Hepatocyte (in vitro differentiated cells): ENCODE data around the gene ARHGAP5. TPM values are rescaled to one million over a fixed set of nuclear protein-coding genes. Genes with fewer than 3 reads are reported as not detected.

Experiments
- DNase-seq: peaks from one replicate; pipeline ENCODE4 v3.0.0-alpha.2; 2016; ENCODE audit warnings: low spot score
- H2AFZ ChIP-seq: fragments of 200-600 bp; sonication (generic); 2 replicates; pipeline ENCODE4 v1.6.0; 2016; ENCODE audit warnings: antibody characterized with exemption, mild to moderate bottlenecking
- H3K27ac ChIP-seq: fragments of 200-600 bp; sonication (generic); 2 replicates; pipeline ENCODE4 v1.5.1; 2016; ENCODE audit warnings: mild to moderate bottlenecking
- H3K27me3 ChIP-seq: fragments of 200-600 bp; sonication (generic); 2 replicates; pipeline ENCODE4 v1.6.1; 2016
- H3K36me3 ChIP-seq: fragments of 200-600 bp; sonication (generic); replicated peaks from 2 replicates; pipeline ENCODE4 v1.5.1; 2016; ENCODE audit warnings: low read depth; ENCODE audit not compliant: insufficient read depth
- H3K4me1 ChIP-seq: fragments of 200-600 bp; sonication (generic); 2 replicates; pipeline ENCODE4 v1.5.1; 2016; ENCODE audit warnings: mild to moderate bottlenecking, moderate library complexity; ENCODE audit not compliant: insufficient read depth
- H3K4me2 ChIP-seq: fragments of 200-600 bp; sonication (generic); 2 replicates; pipeline ENCODE4 v1.6.0; 2016
- H3K4me3 ChIP-seq: fragments of 200-600 bp; sonication (generic); 2 replicates; pipeline ENCODE4 v1.5.1; 2016; ENCODE audit warnings: mild to moderate bottlenecking
- H3K79me2 ChIP-seq: fragments of 200-600 bp; sonication (generic); 2 replicates; pipeline ENCODE4 v1.6.0; 2017; ENCODE audit warnings: mild to moderate bottlenecking
- H3K9me2 ChIP-seq: fragments of 200-600 bp; sonication (generic); replicated peaks from 2 replicates; pipeline ENCODE4 v1.6.0; 2017; ENCODE audit warnings: mild to moderate bottlenecking; ENCODE audit not compliant: insufficient read depth
- H3K9me3 ChIP-seq: fragments of 200-600 bp; sonication (generic); 2 replicates; pipeline ENCODE4 v1.5.1; 2016; ENCODE audit warnings: low read depth, mild to moderate bottlenecking
- H4K20me1 ChIP-seq: fragments of 200-600 bp; sonication (generic); 2 replicates; pipeline ENCODE4 v1.6.0; 2016; ENCODE audit warnings: mild to moderate bottlenecking; ENCODE audit not compliant: insufficient read depth, poor library complexity, severe bottlenecking
- CTCF ChIP-seq: fragments of 200-600 bp; sonication (generic); IDR thresholded peaks from 2 replicates; pipeline ENCODE4 v1.5.1; 2016; ENCODE audit warnings: antibody characterized with exemption, mild to moderate bottlenecking; ENCODE audit not compliant: poor library complexity
- EZH2 ChIP-seq: fragments of 200-600 bp; sonication (generic); IDR thresholded peaks from 2 replicates; pipeline ENCODE4 v1.6.1; 2016; ENCODE audit warnings: antibody characterized with exemption, mild to moderate bottlenecking, borderline replicate concordance
- EZH2phosphoT487 ChIP-seq: fragments of 200-600 bp; sonication (generic); IDR thresholded peaks from one replicate; pipeline ENCODE4 v1.6.1; 2018; ENCODE audit warnings: antibody characterized with exemption, mild to moderate bottlenecking, low read depth, moderate library complexity; ENCODE audit not compliant: unreplicated experiment, severe bottlenecking
- WGBS: methylation state at CpG from one replicate; pipeline ENCODE4 v1.1.6; 2016; ENCODE audit warnings: low lambda C conversion rate; ENCODE audit errors: missing lambda C conversion rate; 5-methylcytosine and 5-hydroxymethylcytosine counted together
- polyA plus RNA-seq: library from polyadenylated mRNA; unstranded; fragments of >200 nt; fragmentation: Nextera tagmentation; extraction: Ambion mirVana; gene quantifications from 2 replicates; pipeline ENCODE4 v1.2.1, GENCODE V29; 2016
- total RNA-seq: library from RNA; depleted of rRNA; stranded (reverse); fragments of >200 nt; gene quantifications from 2 replicates; pipeline ENCODE4 v1.2.3, GENCODE V29; 2014

ARHGAP5 gene
- total RNA-seq (136 and 144 TPM in 2 replicates), polyA plus RNA-seq (14.2 and 16.5 TPM in 2 replicates)

- WGBS: under 1% methylated on average over 46 of the region's 98 CpGs
Observed at GRCh38 chr14:32077081-32078022, at the start of gene ARHGAP5. Gene ARHGAP5 (plus strand): TSS chr14:32077304. CDS start chr14:32090670, 13,366 bp downstream.

GRCh38 chr14:32028599-32028998 is 48.5 kb upstream of the ARHGAP5 start:
- WGBS: 50% methylated on average over 2 of the region's 2 CpGs
- no peak for TF ChIP-seq CTCF
- TF ChIP-seq EZH2phosphoT487: no peak
- no peak for TF ChIP-seq EZH2
- Histone ChIP-seq H3K4me1 (no peaks in the 10 kb centered on the region), H3K27ac (peak overlapping the region; percentile 14), H3K9me2 (no peaks in the 10 kb centered on the region), H3K4me2 (no peak overlapping the region), H4K20me1 (no peaks in the 10 kb centered on the region), H3K4me3 (no peak overlapping the region), H2AFZ (no peak overlapping the region), H3K9me3 (no peaks in the 10 kb centered on the region), H3K79me2 (no peaks in the 10 kb centered on the region), H3K27me3 (no peaks in the 10 kb centered on the region), H3K36me3 (no peaks in the 10 kb centered on the region)
- DNase-seq: no peak

More at GRCh38 chr14:32077081-32078022, at the start of gene ARHGAP5:
- Histone ChIP-seq H3K36me3 (no peaks in the 10 kb centered on the region), H3K27ac (peak within 1 kb of the TSS; percentile 99), H3K4me2 (peak within 1 kb of the TSS; percentile 87), H2AFZ (peak within 1 kb of the TSS; percentile 81), H3K4me1 (peaks cover 22% of the 10 kb centered on the region), H3K4me3 (peak within 1 kb of the TSS; percentile 61), H3K9me2 (no peaks in the 10 kb centered on the region), H3K79me2 (peaks cover 65% of the 10 kb centered on the region), H3K27me3 (no peaks in the 10 kb centered on the region), H4K20me1 (peaks cover 38% of the 10 kb centered on the region), H3K9me3 (no peaks in the 10 kb centered on the region)
- TF ChIP-seq EZH2: no peak
- TF ChIP-seq CTCF: peak; percentile 21
- no peak for TF ChIP-seq EZH2phosphoT487
- DNase-seq: peak; percentile 85

- H3K4me2 ChIP-seq: no peak overlapping the region
- H3K27me3 ChIP-seq: no peaks in the 10 kb centered on the region
- H3K9me2 ChIP-seq: no peaks in the 10 kb centered on the region
- H3K79me2 ChIP-seq: no peaks in the 10 kb centered on the region
- DNase-seq: no peak
- H3K9me3 ChIP-seq: no peaks in the 10 kb centered on the region
- H3K4me1 ChIP-seq: no peaks in the 10 kb centered on the region
- no peak overlapping the region for H3K27ac ChIP-seq
- H3K4me3 ChIP-seq: no peak overlapping the region
- 93% methylated on average over 2 of the region's 2 CpGs for WGBS
- H4K20me1 ChIP-seq: no peaks in the 10 kb centered on the region
- no peaks in the 10 kb centered on the region for H3K36me3 ChIP-seq
- no peak for TF ChIP-seq CTCF
- no peak for TF ChIP-seq EZH2
- no peak for TF ChIP-seq EZH2phosphoT487
- no peak overlapping the region for H2AFZ ChIP-seq
Observed at GRCh38 chr14:32033543-32033942, 43.6 kb upstream of the ARHGAP5 start.
